ENCODE measurements around the gene KIF26B. TPM values are rescaled to one million over a fixed set of nuclear protein-coding genes. Genes with fewer than 3 reads are reported as not detected.
"Not testable (repeated sequence)": the region's sequence is repeated elsewhere in the genome, so short reads cannot be mapped to it uniquely, and the experiment has no call there.

KIF26B gene
- total and polyA plus RNA-seq, 4 donors = 10.9 to 37.1 (median 19.2) TPM

DNA sequence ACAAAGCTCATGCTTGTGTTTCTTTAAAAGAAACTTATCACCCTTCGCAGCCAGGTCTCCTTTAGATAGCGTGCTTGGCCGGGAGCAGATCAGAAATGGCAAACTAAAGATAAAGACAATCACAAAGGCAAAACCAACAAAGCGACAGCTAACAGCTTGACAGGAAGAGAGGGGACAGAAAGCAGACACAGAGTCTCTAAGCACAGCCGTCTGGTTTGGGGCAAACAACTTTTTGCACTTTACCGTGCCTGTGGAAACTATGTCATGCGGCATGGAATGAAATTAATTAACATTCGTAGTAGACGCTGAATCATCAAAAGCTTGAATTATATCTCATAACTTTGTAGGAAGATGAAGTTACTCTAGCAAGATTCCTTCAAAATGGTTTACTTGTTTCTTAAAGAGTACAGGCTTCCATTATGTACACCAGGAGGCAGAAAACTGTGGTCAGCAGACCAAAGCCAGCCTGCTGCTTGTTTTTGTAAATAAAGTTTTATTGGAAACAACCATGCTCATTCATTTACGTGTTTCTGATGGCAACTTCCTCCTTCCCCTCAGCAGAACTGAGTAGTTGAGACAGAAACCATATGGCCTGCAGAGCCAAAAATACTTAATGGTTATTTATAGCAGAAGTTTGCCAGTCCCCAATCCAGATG, 183.2 kb downstream of the KIF26B start:
- no peak overlapping the region for H3K4me3 ChIP-seq (ENCODE audit: low read depth, low read length)
- WGBS (ENCODE audit: insufficient coverage) = 70% methylated on average over 5 of the region's 10 CpGs
- no peak overlapping the region for H3K27ac ChIP-seq (ENCODE audit: low read depth, low read length)
- no peaks in the 10 kb centered on the region for H3K9me3 ChIP-seq (ENCODE audit: control insufficient read depth, insufficient read depth, low read length)
- no peaks in the 10 kb centered on the region for H3K36me3 ChIP-seq (ENCODE audit: control insufficient read depth, insufficient read depth, low read length)
- no peaks in the 10 kb centered on the region for H3K4me1 ChIP-seq (ENCODE audit: control insufficient read depth, insufficient read depth, low read length)
- H3K27me3 ChIP-seq (ENCODE audit: control insufficient read depth, insufficient read depth, low read length) = no peaks in the 10 kb centered on the region
- no peak for DNase-seq (ENCODE audit: low read depth in 4 of 6, low spot score in 6 of 6)

DNA sequence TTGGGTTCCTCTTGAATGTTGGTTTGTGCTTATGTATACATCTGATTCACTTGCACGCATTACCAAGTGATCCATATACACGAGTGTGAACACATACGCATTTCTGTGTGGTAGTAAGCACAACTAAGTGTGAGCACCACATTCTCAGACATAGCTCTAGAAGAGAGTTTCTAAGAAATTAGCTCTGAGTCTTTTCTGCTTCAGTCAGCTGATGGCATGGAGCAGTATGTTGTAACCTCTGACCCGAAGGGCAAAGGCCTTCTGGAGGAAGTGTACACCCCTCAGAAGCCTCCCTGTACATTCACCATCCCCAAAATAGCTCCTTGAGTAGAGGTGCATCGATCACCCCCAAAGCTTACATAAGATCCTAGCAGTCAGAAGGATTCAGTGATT, 183.7 kb downstream of the KIF26B start:
- H3K4me1 ChIP-seq (ENCODE audit: control insufficient read depth, insufficient read depth, low read length) = no peaks in the 10 kb centered on the region
- no peak overlapping the region for H3K27ac ChIP-seq (ENCODE audit: low read depth, low read length)
- no peak for DNase-seq (ENCODE audit: low read depth in 4 of 6, low spot score in 6 of 6)
- WGBS (ENCODE audit: insufficient coverage) = 82% methylated on average over 2 of the region's 5 CpGs
- H3K9me3 ChIP-seq (ENCODE audit: control insufficient read depth, insufficient read depth, low read length) = no peaks in the 10 kb centered on the region
- no peak overlapping the region for H3K4me3 ChIP-seq (ENCODE audit: low read depth, low read length)
- H3K27me3 ChIP-seq (ENCODE audit: control insufficient read depth, insufficient read depth, low read length) = no peaks in the 10 kb centered on the region
- H3K36me3 ChIP-seq (ENCODE audit: control insufficient read depth, insufficient read depth, low read length) = no peaks in the 10 kb centered on the region

DNA sequence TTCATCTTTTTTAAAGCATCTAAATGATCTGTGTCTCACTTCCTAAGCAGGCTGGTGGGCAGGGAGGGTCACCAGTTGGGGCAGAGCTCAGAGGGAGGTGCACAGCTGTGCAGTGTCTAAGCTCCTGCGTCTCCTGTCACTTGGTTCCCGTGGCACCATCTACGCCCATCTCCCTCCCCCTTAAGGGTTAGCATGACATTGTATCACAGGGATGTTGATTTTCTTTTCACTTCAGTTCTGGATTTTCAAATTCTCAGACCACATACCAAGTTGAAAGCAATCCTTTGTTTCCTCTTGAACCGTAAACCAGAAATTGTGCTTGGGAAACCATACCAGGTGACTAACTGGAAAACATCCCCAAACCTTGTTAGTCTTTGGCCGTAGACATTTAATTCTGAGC, 187.0 kb downstream of the KIF26B start:
- Histone ChIP-seq H3K4me3 (ENCODE audit: low read depth, low read length) (no peak overlapping the region), H3K27ac (ENCODE audit: low read depth, low read length) (no peak overlapping the region), H3K9me3 (ENCODE audit: control insufficient read depth, insufficient read depth, low read length) (no peaks in the 10 kb centered on the region), H3K36me3 (ENCODE audit: control insufficient read depth, insufficient read depth, low read length) (no peaks in the 10 kb centered on the region), H3K27me3 (ENCODE audit: control insufficient read depth, insufficient read depth, low read length) (no peaks in the 10 kb centered on the region), H3K4me1 (ENCODE audit: control insufficient read depth, insufficient read depth, low read length) (no peaks in the 10 kb centered on the region)
- DNase-seq (ENCODE audit: low read depth in 4 of 6, low spot score in 6 of 6) = no peak
- no CpG with 5 or more reads among the region's 5 CpGs for WGBS (ENCODE audit: insufficient coverage)

DNA sequence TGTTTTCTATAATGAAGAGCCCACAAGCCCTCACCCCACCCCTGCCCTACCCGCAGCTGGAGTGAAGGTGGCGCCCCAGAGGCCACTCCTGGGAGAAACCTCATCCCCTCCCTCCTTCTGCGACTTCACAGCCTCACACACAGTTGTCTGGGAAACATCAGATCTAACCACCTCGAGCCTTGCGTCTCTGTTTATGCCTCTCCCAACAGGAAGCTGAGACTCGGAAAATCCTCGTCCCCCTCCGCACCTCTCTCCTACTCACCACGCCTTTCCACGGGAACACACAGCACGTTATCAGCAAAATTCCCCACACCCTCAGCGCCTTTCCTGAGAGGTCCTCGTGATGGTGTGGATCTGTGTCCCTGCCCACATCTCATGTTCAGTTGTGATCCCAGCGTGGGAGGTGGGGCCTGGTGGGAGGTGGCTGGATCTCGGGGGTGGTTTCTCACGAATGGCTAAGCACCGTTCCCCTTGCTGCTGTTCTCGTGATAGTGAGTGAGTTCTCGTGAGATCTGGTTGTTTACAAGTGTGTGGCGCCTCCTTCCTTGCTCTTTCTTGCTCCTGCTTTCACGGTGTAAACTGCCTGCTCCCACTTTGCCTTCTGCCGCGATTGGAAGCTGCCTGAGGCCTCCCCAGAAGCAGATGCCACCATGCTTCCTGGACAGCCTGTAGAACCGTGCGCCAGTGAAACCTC, 190.6 kb downstream of the KIF26B start:
- no peak for DNase-seq (ENCODE audit: low read depth in 4 of 6, low spot score in 6 of 6)
- H3K36me3 ChIP-seq (ENCODE audit: control insufficient read depth, insufficient read depth, low read length) = no peaks in the 10 kb centered on the region
- WGBS (ENCODE audit: insufficient coverage) = 86% methylated on average over 21 of the region's 25 CpGs
- H3K4me3 ChIP-seq (ENCODE audit: low read depth, low read length) = no peak overlapping the region
- H3K9me3 ChIP-seq (ENCODE audit: control insufficient read depth, insufficient read depth, low read length) = no peaks in the 10 kb centered on the region
- H3K27ac ChIP-seq (ENCODE audit: low read depth, low read length) = no peak overlapping the region
- H3K27me3 ChIP-seq (ENCODE audit: control insufficient read depth, insufficient read depth, low read length) = no peaks in the 10 kb centered on the region
- H3K4me1 ChIP-seq (ENCODE audit: control insufficient read depth, insufficient read depth, low read length) = no peaks in the 10 kb centered on the region

DNA sequence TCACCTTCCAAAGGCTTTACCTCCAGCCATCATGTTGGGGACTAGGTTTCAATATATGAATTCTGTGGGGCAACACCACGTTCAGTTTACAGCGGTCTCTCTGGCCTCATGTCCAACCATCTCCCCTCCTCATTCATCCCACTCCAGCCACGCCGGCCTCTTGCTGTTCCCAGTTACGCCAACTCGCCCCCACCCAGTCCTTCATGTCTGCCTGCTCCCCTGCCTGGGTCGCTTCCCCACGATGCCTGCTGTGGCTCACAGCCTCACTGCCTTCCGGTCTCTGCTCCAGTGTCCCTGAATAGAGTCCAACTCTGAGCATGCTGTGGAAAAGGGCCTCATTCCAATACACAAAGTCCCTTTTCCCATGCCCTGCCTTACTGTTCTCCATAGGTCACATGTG, 193.8 kb downstream of the KIF26B start:
- no peaks in the 10 kb centered on the region for H3K9me3 ChIP-seq (ENCODE audit: control insufficient read depth, insufficient read depth, low read length)
- WGBS (ENCODE audit: insufficient coverage) = 90% methylated on average over 9 of the region's 9 CpGs
- no peak for DNase-seq (ENCODE audit: low read depth in 4 of 6, low spot score in 6 of 6)

DNA sequence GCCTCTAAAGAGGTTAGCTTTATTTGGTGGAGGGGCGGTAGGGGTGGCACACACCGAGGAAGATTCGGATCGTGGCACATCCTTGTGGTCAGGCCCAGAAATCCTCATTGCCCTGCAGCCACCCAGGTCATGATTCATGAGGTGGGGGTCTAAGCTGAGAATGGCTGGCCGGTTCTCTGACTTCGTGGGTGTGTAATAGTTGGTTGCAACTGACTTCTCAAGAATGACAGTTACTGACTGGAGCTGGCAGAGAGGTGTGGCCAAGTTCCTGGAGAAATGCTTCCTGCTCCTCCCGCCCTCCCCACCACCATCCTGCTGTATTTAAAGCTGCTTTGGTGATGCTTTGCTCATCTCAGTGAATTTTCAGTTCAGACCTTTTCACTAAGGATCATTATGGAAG, 198.6 kb downstream of the KIF26B start:
- 100% methylated on average over 7 of the region's 7 CpGs for WGBS (ENCODE audit: insufficient coverage)
- Histone ChIP-seq H3K4me3 (ENCODE audit: low read depth, low read length) (no peak overlapping the region), H3K27me3 (ENCODE audit: control insufficient read depth, insufficient read depth, low read length) (no peaks in the 10 kb centered on the region), H3K9me3 (ENCODE audit: control insufficient read depth, insufficient read depth, low read length) (no peaks in the 10 kb centered on the region), H3K36me3 (ENCODE audit: control insufficient read depth, insufficient read depth, low read length) (no peaks in the 10 kb centered on the region), H3K4me1 (ENCODE audit: control insufficient read depth, insufficient read depth, low read length) (no peaks in the 10 kb centered on the region), H3K27ac (ENCODE audit: low read depth, low read length) (no peak overlapping the region)
- DNase-seq (ENCODE audit: low read depth in 4 of 6, low spot score in 6 of 6) = no peak

More for the DNA sequence above, 193.8 kb downstream of the KIF26B start:
- H3K27ac ChIP-seq (ENCODE audit: low read depth, low read length) = no peak overlapping the region
- no peaks in the 10 kb centered on the region for H3K27me3 ChIP-seq (ENCODE audit: control insufficient read depth, insufficient read depth, low read length)
- no peaks in the 10 kb centered on the region for H3K36me3 ChIP-seq (ENCODE audit: control insufficient read depth, insufficient read depth, low read length)
- no peaks in the 10 kb centered on the region for H3K4me1 ChIP-seq (ENCODE audit: control insufficient read depth, insufficient read depth, low read length)
- no peak overlapping the region for H3K4me3 ChIP-seq (ENCODE audit: low read depth, low read length)

DNA sequence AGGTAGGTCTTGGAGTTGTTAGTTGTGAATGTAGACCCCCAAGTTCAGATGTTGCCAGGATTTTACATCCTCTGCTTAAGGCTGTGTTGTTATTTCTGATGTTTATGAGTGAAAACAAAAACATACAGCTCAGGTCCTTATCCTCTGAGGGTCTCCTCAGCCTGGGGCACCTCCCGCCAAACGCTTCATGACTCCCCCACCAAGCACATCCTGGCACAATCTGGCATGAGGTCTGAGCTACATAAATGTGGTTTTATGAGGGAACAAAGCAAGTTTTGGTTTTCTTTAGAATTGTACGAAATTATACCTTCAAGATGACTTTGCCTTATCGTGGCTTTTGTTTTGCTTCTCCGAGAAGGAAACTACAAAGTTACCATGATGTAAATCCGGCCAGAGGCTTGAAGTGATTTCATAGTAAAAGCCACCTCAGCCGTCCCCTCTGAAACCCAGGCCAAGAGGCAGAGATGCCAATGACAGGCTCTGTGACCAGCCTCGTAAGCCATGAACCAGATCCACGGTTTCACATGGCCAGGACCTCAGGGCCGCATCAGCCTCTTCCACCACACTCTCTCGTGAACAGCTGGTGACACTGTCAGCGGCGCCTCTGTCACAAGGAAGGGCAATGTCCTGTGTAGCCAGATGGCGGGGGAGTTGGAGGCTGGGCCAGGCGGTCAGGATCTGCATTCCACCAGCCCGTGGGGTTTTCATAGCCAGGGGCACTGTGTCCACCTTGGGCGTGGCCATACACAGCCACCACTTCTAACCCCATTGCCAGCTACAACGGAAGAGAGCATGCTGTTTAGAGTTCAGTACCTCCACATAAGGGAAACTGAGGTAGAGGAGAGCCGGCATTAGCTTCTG, 199.4 kb downstream of the KIF26B start:
- Histone ChIP-seq H3K9me3 (ENCODE audit: control insufficient read depth, insufficient read depth, low read length) (no peaks in the 10 kb centered on the region), H3K4me1 (ENCODE audit: control insufficient read depth, insufficient read depth, low read length) (no peaks in the 10 kb centered on the region), H3K4me3 (ENCODE audit: low read depth, low read length) (no peak overlapping the region), H3K36me3 (ENCODE audit: control insufficient read depth, insufficient read depth, low read length) (no peaks in the 10 kb centered on the region), H3K27ac (ENCODE audit: low read depth, low read length) (no peak overlapping the region), H3K27me3 (ENCODE audit: control insufficient read depth, insufficient read depth, low read length) (no peaks in the 10 kb centered on the region)
- no peak for DNase-seq (ENCODE audit: low read depth in 4 of 6, low spot score in 6 of 6)
- WGBS (ENCODE audit: insufficient coverage) = 88% methylated on average over 15 of the region's 19 CpGs

DNA sequence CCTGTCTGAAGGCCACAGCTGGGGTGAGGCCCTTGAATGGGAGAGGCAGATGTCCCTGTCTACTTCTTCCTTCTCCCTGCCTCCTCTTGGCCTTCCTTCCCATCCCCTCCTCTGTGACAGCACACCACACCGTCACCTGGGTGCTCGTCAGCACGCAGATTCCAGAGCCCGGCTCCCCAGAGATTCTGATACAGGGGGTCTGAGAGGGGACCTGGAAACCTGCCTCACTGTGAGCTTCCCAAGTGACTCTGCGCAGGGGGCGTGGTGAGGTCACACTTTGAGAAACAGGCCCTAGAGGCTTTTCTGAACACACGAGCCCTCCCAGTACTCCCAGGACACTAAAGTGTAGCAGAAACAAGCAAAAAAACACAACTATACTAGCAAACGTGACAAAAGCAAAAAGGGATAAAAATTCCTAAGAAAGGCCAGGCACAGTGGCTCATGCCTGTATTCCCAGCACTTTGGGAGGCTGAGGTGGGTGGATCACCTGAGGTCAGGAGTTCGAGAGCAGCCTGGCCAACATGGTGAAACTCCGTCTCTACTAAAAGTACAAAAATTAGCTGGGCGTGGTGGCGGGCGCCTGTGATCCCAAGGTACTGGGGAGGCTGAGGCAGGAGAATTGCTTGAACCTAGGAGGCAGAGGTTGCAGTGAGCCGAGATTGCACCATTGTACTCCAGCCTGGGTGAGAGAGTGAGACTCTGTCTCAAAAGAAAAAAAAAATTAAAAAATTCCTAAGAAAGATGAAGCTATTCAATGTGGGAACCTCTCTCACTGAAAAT, 201.3 kb downstream of the KIF26B start:
- H3K36me3 ChIP-seq (ENCODE audit: control insufficient read depth, insufficient read depth, low read length); H3K27ac ChIP-seq (ENCODE audit: low read depth, low read length); H3K27me3 ChIP-seq (ENCODE audit: control insufficient read depth, insufficient read depth, low read length); H3K4me3 ChIP-seq (ENCODE audit: low read depth, low read length); DNase-seq (ENCODE audit: low read depth in 4 of 6, low spot score in 6 of 6); H3K4me1 ChIP-seq (ENCODE audit: control insufficient read depth, insufficient read depth, low read length); H3K9me3 ChIP-seq (ENCODE audit: control insufficient read depth, insufficient read depth, low read length): not testable (repeated sequence)
- WGBS (ENCODE audit: insufficient coverage) = 91% methylated on average over 9 of the region's 14 CpGs

DNA sequence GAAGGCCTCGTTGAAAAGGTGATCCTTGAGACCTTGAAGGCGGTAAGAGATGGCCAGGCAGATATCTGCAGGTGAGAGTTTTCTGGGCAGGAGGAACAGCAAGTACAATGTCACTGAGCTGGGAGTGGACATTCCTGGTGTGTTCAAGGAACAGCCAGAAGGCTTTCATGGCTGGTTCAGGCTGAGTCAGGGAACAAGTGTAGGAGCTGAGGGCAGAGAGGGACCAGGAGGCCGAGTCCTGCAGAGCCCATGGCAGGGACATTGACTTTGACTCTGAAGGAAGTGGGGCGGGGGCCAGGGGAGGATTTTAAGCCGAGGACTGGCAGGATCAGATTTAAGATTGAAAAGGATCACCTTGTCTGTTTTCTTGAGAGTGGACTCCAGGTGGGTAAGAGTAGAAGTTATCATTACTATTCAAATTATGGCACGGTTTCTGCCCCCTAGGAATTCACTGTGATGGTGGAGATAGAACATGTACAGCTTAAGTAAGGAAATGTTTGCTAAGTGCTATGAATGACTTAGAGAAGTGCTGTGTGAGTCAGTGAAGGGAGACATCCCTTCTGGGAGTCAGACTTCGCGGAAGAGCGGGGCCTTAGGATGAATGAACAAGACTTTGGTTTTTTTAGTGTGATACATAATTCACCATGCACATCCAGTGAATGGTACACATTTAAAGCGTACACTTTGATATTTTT, 202.3 kb downstream of the KIF26B start:
- H3K9me3 ChIP-seq (ENCODE audit: control insufficient read depth, insufficient read depth, low read length) = no peaks in the 10 kb centered on the region
- no peak overlapping the region for H3K27ac ChIP-seq (ENCODE audit: low read depth, low read length)
- H3K4me3 ChIP-seq (ENCODE audit: low read depth, low read length) = no peak overlapping the region
- no peaks in the 10 kb centered on the region for H3K4me1 ChIP-seq (ENCODE audit: control insufficient read depth, insufficient read depth, low read length)
- no peaks in the 10 kb centered on the region for H3K27me3 ChIP-seq (ENCODE audit: control insufficient read depth, insufficient read depth, low read length)
- H3K36me3 ChIP-seq (ENCODE audit: control insufficient read depth, insufficient read depth, low read length) = no peaks in the 10 kb centered on the region
- no peak for DNase-seq (ENCODE audit: low read depth in 4 of 6, low spot score in 6 of 6)
- 88% methylated on average over 6 of the region's 10 CpGs for WGBS (ENCODE audit: insufficient coverage)

Data from spinal cord (tissue), 10 donors.